SK-N-SH (cell line): ENCODE results near the gene MLXIP. TPM values are rescaled to one million over a fixed set of nuclear protein-coding genes. Genes with fewer than 3 reads are reported as not detected.
A peak's percentile ranks its signal among the peaks of the same experiment; 100 is the strongest.

Source experiments
- CTCF ChIA-PET: fragments of 300-600, 350-600 bp; formaldehyde crosslinking; extraction: SDS; loops from one replicate; lab custom pipeline; 2021; lab: Yijun Ruan, JAX
- POLR2A ChIA-PET: fragments of 350-600 bp; sonication (Branson Sonifier 250); formaldehyde crosslinking; extraction: SDS; loops from one replicate; lab custom pipeline; 2020; ENCODE audit warnings: antibody characterized with exemption, inconsistent platforms; lab: Yijun Ruan, JAX
- DNase-seq: peaks from one replicate; pipeline ENCODE4 v3.0.0; 2012
- H2AFZ ChIP-seq: fragments of 200-600 bp; sonication (generic); 2 replicates; pipeline ENCODE4 v1.8.1; 2016; ENCODE audit warnings: antibody characterized with exemption, mild to moderate bottlenecking, low read depth
- H3F3A ChIP-seq: fragments of 200-600 bp; sonication (generic); replicated peaks from 2 replicates; pipeline ENCODE3; 2016; ENCODE audit warnings: antibody characterized with exemption, mild to moderate bottlenecking; ENCODE audit not compliant: insufficient read depth
- H3K27ac ChIP-seq, 2 experiments: fragments of 200-500 bp in 1 of 2; fragments of 200-600 bp in 1 of 2; sonication (Bioruptor generic) in 1 of 2; sonication (generic), shearing (Covaris generic) in 1 of 2; 2 replicates each; pipeline versions ENCODE4 v1.5.1 to v1.6.1; 2014 to 2016; ENCODE audit warnings: low read depth in 2 of 2, inconsistent platforms in 1 of 2, low read length in 1 of 2, mild to moderate bottlenecking in 1 of 2, mixed read lengths in 1 of 2
- H3K27me3 ChIP-seq: fragments of 200-600 bp; sonication (generic), shearing (Covaris generic); 2 replicates; pipeline ENCODE4 v1.6.1; 2016; ENCODE audit warnings: mixed run types; ENCODE audit not compliant: insufficient read depth
- H3K36me3 ChIP-seq, 2 experiments: fragments of 200-500 bp in 1 of 2; fragments of 200-600 bp in 1 of 2; sonication (Bioruptor generic) in 1 of 2; sonication (generic) in 1 of 2; replicated peaks in 1 of 2; 2 replicates each; pipeline versions ENCODE3 to v1.5.1; 2014 to 2016; ENCODE audit warnings: low read length in 1 of 2, mild to moderate bottlenecking in 1 of 2; ENCODE audit not compliant: insufficient read depth in 2 of 2, control insufficient read depth in 1 of 2
- H3K4me1 ChIP-seq, 2 experiments: fragments of 200-500 bp in 1 of 2; fragments of 200-600 bp in 1 of 2; sonication (Bioruptor generic) in 1 of 2; sonication (generic), shearing (Covaris generic) in 1 of 2; 2 replicates each; pipeline versions ENCODE4 v1.5.1 to v1.6.1; 2014 to 2016; ENCODE audit warnings: low read depth in 1 of 2, low read length in 1 of 2, mixed run types in 1 of 2; ENCODE audit not compliant: insufficient read depth in 2 of 2, control insufficient read depth in 1 of 2
- H3K4me2 ChIP-seq: fragments of 200-600 bp; sonication (generic), shearing (Covaris generic); 2 replicates; pipeline ENCODE4 v1.6.1; 2017; ENCODE audit warnings: mixed run types
- H3K4me3 ChIP-seq, 2 experiments: fragments of 200-500 bp in 1 of 2; fragments of 200-600 bp in 1 of 2; sonication (Bioruptor generic) in 1 of 2; sonication (generic), shearing (Covaris generic) in 1 of 2; 2 replicates each; pipeline versions ENCODE4 v1.5.1 to v1.8.1; 2014 to 2016; ENCODE audit warnings: low read depth in 2 of 2, inconsistent platforms in 1 of 2, low read length in 1 of 2, mild to moderate bottlenecking in 1 of 2, mixed read lengths in 1 of 2, moderate library complexity in 1 of 2
- H3K79me2 ChIP-seq: fragments of 200-600 bp; sonication (generic); 2 replicates; pipeline ENCODE4 v1.8.1; 2017; ENCODE audit warnings: mild to moderate bottlenecking; ENCODE audit not compliant: insufficient read depth
- H3K9ac ChIP-seq: fragments of 200-600 bp; sonication (generic); 2 replicates; pipeline ENCODE4 v1.6.1; 2017; ENCODE audit warnings: mixed run types
- H3K9me2 ChIP-seq: fragments of 200-600 bp; sonication (generic); 2 replicates; pipeline ENCODE4 v1.6.1; 2017; ENCODE audit warnings: mixed run types
- H3K9me3 ChIP-seq: fragments of 200-600 bp; sonication (generic); 2 replicates; pipeline ENCODE4 v1.6.1; 2017; ENCODE audit warnings: mixed run types, mild to moderate bottlenecking, moderate library complexity
- H4K20me1 ChIP-seq: fragments of 200-600 bp; sonication (generic); 2 replicates; pipeline ENCODE4 v1.6.1; 2017; ENCODE audit warnings: mild to moderate bottlenecking, mixed run types; ENCODE audit not compliant: insufficient read depth
- CHD2 ChIP-seq: fragments of 150-350 bp; IDR thresholded peaks from 2 replicates; pipeline ENCODE4 v1.6.1; 2018; ENCODE audit warnings: low read length; ENCODE audit not compliant: partially characterized antibody
- CTCF ChIP-seq: fragments of 200-600 bp; sonication (generic); IDR thresholded peaks from 2 replicates; pipeline ENCODE4 v1.6.1; 2017; ENCODE audit warnings: antibody characterized with exemption, mild to moderate bottlenecking, moderate library complexity
- ELF1 ChIP-seq: IDR thresholded peaks from 2 replicates; pipeline ENCODE4 v1.4.0; 2012
- FOSL2 ChIP-seq: IDR thresholded peaks from 2 replicates; pipeline ENCODE4 v1.4.0; 2012; ENCODE audit warnings: low read depth, mild to moderate bottlenecking, moderate library complexity, borderline replicate concordance
- FOXM1 ChIP-seq: IDR thresholded peaks from 2 replicates; pipeline ENCODE4 v1.4.0; 2012; ENCODE audit warnings: low read depth, mild to moderate bottlenecking
- GABPA ChIP-seq: IDR thresholded peaks from 2 replicates; pipeline ENCODE4 v1.4.0; 2012; ENCODE audit warnings: low read depth, mild to moderate bottlenecking
- GATA2 ChIP-seq: sonication (generic); formaldehyde crosslinking; IDR thresholded peaks from 2 replicates; pipeline ENCODE4 v1.5.0; 2020; ENCODE audit warnings: mild to moderate bottlenecking, missing genetic modification reagents
- MAX ChIP-seq: IDR thresholded peaks from 2 replicates; pipeline ENCODE4 v1.4.0; 2012; ENCODE audit warnings: low read depth
- MEF2A ChIP-seq: IDR thresholded peaks from 2 replicates; pipeline ENCODE4 v1.4.0; 2012; ENCODE audit warnings: low read depth, borderline replicate concordance
- MXI1 ChIP-seq: IDR thresholded peaks from 2 replicates; pipeline ENCODE4 v1.6.1; 2012; ENCODE audit warnings: mild to moderate bottlenecking, low read depth, low read length, improper control_type of control experiment
- NFIC ChIP-seq: IDR thresholded peaks from 2 replicates; pipeline ENCODE4 v1.4.0; 2012; ENCODE audit warnings: borderline replicate concordance
- PBX3 ChIP-seq: IDR thresholded peaks from 2 replicates; pipeline ENCODE4; 2012
- POLR2AphosphoS5 ChIP-seq: IDR thresholded peaks from 2 replicates; pipeline ENCODE4 v1.6.1; 2012; ENCODE audit warnings: low read depth, low read length
- RCOR1 ChIP-seq: fragments of 150-350 bp; IDR thresholded peaks from 2 replicates; pipeline ENCODE4 v1.6.1; 2017; ENCODE audit warnings: antibody characterized with exemption, low read length
- REST ChIP-seq: IDR thresholded peaks from 2 replicates; pipeline ENCODE4 v1.6.1; 2012; ENCODE audit warnings: mild to moderate bottlenecking, low read depth, low read length, moderate library complexity
- SMC3 ChIP-seq: IDR thresholded peaks from 2 replicates; pipeline ENCODE4 v1.6.1; 2012; ENCODE audit warnings: low read depth, low read length, improper control_type of control experiment
- TAF1 ChIP-seq: IDR thresholded peaks from 2 replicates; pipeline ENCODE4 v1.6.1; 2012; ENCODE audit warnings: low read depth, mild to moderate bottlenecking, low read length, moderate library complexity, borderline replicate concordance
- USF1 ChIP-seq: IDR thresholded peaks from 2 replicates; pipeline ENCODE4 v1.4.0; 2012; ENCODE audit warnings: low read depth, borderline replicate concordance
- YY1 ChIP-seq: IDR thresholded peaks from 2 replicates; pipeline ENCODE4 v1.4.0; 2012; ENCODE audit warnings: low read depth, mild to moderate bottlenecking
- ZBTB33 ChIP-seq: IDR thresholded peaks from 2 replicates; pipeline ENCODE4 v1.4.0; 2012; ENCODE audit warnings: low read depth, borderline replicate concordance
- WGBS: methylation state at CpG from one replicate; pipeline ENCODE4 v1.1.6; 2017; ENCODE audit warnings: low lambda C conversion rate; 5-methylcytosine and 5-hydroxymethylcytosine counted together
- polyA plus RNA-seq, 3 experiments: library from polyadenylated mRNA; depleted of rRNA; stranded (reverse); fragments of >200 nt; gene quantifications; 2 replicates each; pipeline ENCODE4 v1.2.3, GENCODE V29; 2012

The MLXIP gene
- polyA plus RNA-seq, 1 of the 3 experiments (the other 2 are of a cell fraction), result 11.0 TPM

- no peak for TF ChIP-seq ZBTB33
These were observed 48.0 kb upstream of the MLXIP start (continued) for GRCh38 chr12:122030424-122031035.

GRCh38 chr12:122031342-122032216, 47.0 kb upstream of the MLXIP start:
- Histone ChIP-seq H3K79me2 (peaks cover 97% of the 10 kb centered on the region), H4K20me1 (peaks cover 66% of the 10 kb centered on the region), H3K4me2 (no peak overlapping the region), H3K4me3 (no peak overlapping the region), H3K27ac (no peak overlapping the region), H3F3A (peaks cover 4% of the 10 kb centered on the region), H3K4me1 (peaks cover 5 to 15% of the 10 kb centered on the region in 2 experiments; a peak in 2 of 4 replicates), H3K9me3 (no peaks in the 10 kb centered on the region), H3K9ac (no peak overlapping the region), H3K9me2 (no peaks in the 10 kb centered on the region), H3K27me3 (no peaks in the 10 kb centered on the region), H2AFZ (no peak overlapping the region), H3K36me3 (peaks cover 0 to 7% of the 10 kb centered on the region in 2 experiments)
- peak; percentile 84 for DNase-seq
- 89% methylated on average over 14 of the region's 21 CpGs for WGBS
- ChIA-PET CTCF (interaction anchor here (0.6 to 2.0 kb wide), 14 partner anchors 9 to 237 kb away, joined by 3 to 8 read pairs (median 4); partner anchors contain the start of gene BCL7A), POLR2A (no interaction called here)
- no peak for TF ChIP-seq ELF1
- TF ChIP-seq RCOR1, result no peak
- no peak for TF ChIP-seq POLR2AphosphoS5
- TF ChIP-seq REST, result no peak
- TF ChIP-seq CTCF, result peak; percentile 64
- TF ChIP-seq GATA2 (CRISPR knock-in tag), result no peak
- TF ChIP-seq TAF1, result no peak
- TF ChIP-seq CHD2, result no peak
- no peak for TF ChIP-seq NFIC
- TF ChIP-seq GABPA, result no peak
- TF ChIP-seq PBX3, result no peak
- no peak for TF ChIP-seq FOXM1
- no peak for TF ChIP-seq MXI1
- no peak for TF ChIP-seq USF1
- no peak for TF ChIP-seq FOSL2
- no peak for TF ChIP-seq YY1
- TF ChIP-seq MEF2A, result no peak
- no peak for TF ChIP-seq MAX
- TF ChIP-seq SMC3, result peak; percentile 32
